Kidney (tissue), 14 donors: ENCODE results near the gene LRCH3. TPM values are rescaled to one million over a fixed set of nuclear protein-coding genes. Genes with fewer than 3 reads are reported as not detected.

Experiments
- DNase-seq, 5 donors: peaks; one replicate each; pipeline ENCODE4 v3.0.0-alpha.2; 2013 to 2020
- FAIRE-seq: peaks from 2 replicates; lab custom pipeline; 2012; peaks lifted over from hg19 to GRCh38; lab: Jason Lieb, UNC
- H3K27ac ChIP-seq, 2 donors: one replicate each; pipeline ENCODE4 v1.7.0; 2013; ENCODE audit warnings: low read depth in 2 of 2, low read length in 2 of 2, inconsistent platforms in 1 of 2
- H3K27me3 ChIP-seq: one replicate; pipeline ENCODE4 v1.7.1; 2013; ENCODE audit warnings: low read length, inconsistent platforms; ENCODE audit not compliant: control insufficient read depth, insufficient read depth
- H3K36me3 ChIP-seq, 3 donors: one replicate each; pipeline versions ENCODE4 v1.7.0 to v1.7.1; 2013; ENCODE audit warnings: low read length in 3 of 3, control low read depth in 1 of 3, inconsistent platforms in 1 of 3; ENCODE audit not compliant: insufficient read depth in 3 of 3, control insufficient read depth in 2 of 3
- H3K4me1 ChIP-seq, 3 donors: one replicate each; pipeline versions ENCODE4 v1.7.0 to v1.7.1; 2013; ENCODE audit warnings: low read length in 3 of 3, inconsistent platforms in 1 of 3, low read depth in 1 of 3; ENCODE audit not compliant: control insufficient read depth in 2 of 3, insufficient read depth in 2 of 3
- H3K4me3 ChIP-seq, 3 donors: one replicate each; pipeline versions ENCODE4 v1.7.0 to v1.8.1; 2013; ENCODE audit warnings: low read length in 3 of 3, control low read depth in 1 of 3, inconsistent platforms in 1 of 3
- H3K9ac ChIP-seq, 3 donors: one replicate each; pipeline versions ENCODE4 v1.7.0 to v1.7.1; 2013; ENCODE audit warnings: low read length in 3 of 3, control low read depth in 1 of 3, inconsistent platforms in 1 of 3
- H3K9me3 ChIP-seq, 3 donors: one replicate each; pipeline versions ENCODE4 v1.7.0 to v1.7.1; 2013; ENCODE audit warnings: low read length in 3 of 3, control low read depth in 1 of 3, inconsistent platforms in 1 of 3; ENCODE audit not compliant: control insufficient read depth in 2 of 3, insufficient read depth in 1 of 3
- intact Hi-C: fragments of 100-400 bp; cut with DNase I; formaldehyde crosslinking; loops from one replicate; pipeline ENCODE4 v1.11.1; 2022
- polyA plus RNA-seq: library from polyadenylated mRNA; stranded (reverse); fragments of 350-450 nt; fragmentation: Illumina TruSeq; extraction: RNeasy Lipid Tissue Mini Kit (QIAGEN cat#74804); gene quantifications from one replicate; pipeline ENCODE4 v1.2.3, GENCODE V29; 2014; ENCODE audit warnings: low read depth, low replicate concordance; ENCODE audit not compliant: insufficient read depth
- total RNA-seq: library from RNA; stranded (reverse); fragmentation: NEBNext Ultra II Directional; extraction: Animal tissue kit (Norgen Biotek cat#: 25700); gene quantifications from one replicate; pipeline ENCODE4 v1.2.1, GENCODE V29; 2021
- TF ChIP-seq, protein P1 (sequence below): IDR thresholded peaks from 3 replicates; pipeline ENCODE4 v1.5.1; 2012; ENCODE audit warnings: mild to moderate bottlenecking, moderate library complexity, borderline replicate concordance; ENCODE audit not compliant: insufficient read depth; ENCODE audit errors: extremely low read depth
- donor health status: control.
- donor health status: control.
- donor health status: control.
- donor health status: control.
- donor health status: control.
- donor health status: DM: yes; HTN: yes; CAD: no.
- donor health status: Normal renal cell carcinoma (clear cell type).

LRCH3 gene
- total and polyA plus RNA-seq, 2 donors from 2014 or later: 11.6 to 52.0 TPM

DNA sequence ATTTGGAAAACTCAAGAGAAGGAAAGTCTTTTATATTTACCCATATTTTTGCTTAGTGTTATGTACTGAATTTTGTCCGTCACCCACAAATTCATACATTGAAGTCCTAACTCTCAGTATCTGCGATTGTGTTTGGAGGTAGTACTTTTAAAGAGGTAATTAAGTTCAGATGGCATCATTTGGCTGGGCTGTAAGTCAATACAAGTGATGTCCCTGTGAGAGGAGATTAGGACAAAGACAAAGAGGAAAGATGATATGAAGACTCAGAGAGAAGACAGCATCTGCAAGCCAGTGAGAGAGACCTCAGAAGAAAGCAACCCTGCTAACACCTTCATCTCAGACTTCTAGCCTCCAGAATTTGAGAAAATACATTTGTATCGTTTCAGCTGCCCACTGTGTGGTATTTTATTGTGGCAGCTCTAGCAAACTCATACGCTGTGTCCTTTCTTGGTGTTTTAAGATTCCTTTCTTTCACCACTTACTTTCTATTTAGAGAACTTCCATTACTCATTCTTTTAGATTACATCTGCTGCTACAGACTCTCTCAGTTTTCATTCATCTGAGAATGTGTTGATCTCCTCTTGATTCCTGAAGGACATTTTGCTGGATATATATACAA is 17.0 kb downstream of the LRCH3 start:
- intact Hi-C loops: no loop called here
- Histone ChIP-seq H3K36me3 (no peaks in the 10 kb centered on the region), H3K9ac (no peak overlapping the region), H3K4me3 (no peak overlapping the region), H3K27me3 (no peaks in the 10 kb centered on the region), H3K4me1 (no peaks in the 10 kb centered on the region), H3K9me3 (no peaks in the 10 kb centered on the region), H3K27ac (no peak overlapping the region)
- FAIRE-seq (no peak), DNase-seq (no peak)
- TF ChIP-seq, protein P1, sequence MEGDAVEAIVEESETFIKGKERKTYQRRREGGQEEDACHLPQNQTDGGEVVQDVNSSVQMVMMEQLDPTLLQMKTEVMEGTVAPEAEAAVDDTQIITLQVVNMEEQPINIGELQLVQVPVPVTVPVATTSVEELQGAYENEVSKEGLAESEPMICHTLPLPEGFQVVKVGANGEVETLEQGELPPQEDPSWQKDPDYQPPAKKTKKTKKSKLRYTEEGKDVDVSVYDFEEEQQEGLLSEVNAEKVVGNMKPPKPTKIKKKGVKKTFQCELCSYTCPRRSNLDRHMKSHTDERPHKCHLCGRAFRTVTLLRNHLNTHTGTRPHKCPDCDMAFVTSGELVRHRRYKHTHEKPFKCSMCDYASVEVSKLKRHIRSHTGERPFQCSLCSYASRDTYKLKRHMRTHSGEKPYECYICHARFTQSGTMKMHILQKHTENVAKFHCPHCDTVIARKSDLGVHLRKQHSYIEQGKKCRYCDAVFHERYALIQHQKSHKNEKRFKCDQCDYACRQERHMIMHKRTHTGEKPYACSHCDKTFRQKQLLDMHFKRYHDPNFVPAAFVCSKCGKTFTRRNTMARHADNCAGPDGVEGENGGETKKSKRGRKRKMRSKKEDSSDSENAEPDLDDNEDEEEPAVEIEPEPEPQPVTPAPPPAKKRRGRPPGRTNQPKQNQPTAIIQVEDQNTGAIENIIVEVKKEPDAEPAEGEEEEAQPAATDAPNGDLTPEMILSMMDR: no peak

- intact Hi-C loops: no loop called here
- FAIRE-seq (no peak), DNase-seq (no peak)
- Histone ChIP-seq H3K27me3 (no peaks in the 10 kb centered on the region), H3K36me3 (no peaks in the 10 kb centered on the region), H3K9me3 (no peaks in the 10 kb centered on the region), H3K4me3 (no peak overlapping the region), H3K4me1 (no peaks in the 10 kb centered on the region), H3K9ac (no peak overlapping the region), H3K27ac (no peak overlapping the region)
- TF ChIP-seq, protein P1: no peak
Observed at GRCh38 chr3:197809356-197810020, 18.4 kb downstream of the LRCH3 start.

- Histone ChIP-seq H3K9ac (no peak overlapping the region), H3K36me3 (no peaks in the 10 kb centered on the region), H3K27ac (no peak overlapping the region), H3K9me3 (no peaks in the 10 kb centered on the region), H3K27me3 (no peaks in the 10 kb centered on the region), H3K4me3 (no peak overlapping the region), H3K4me1 (no peaks in the 10 kb centered on the region)
- FAIRE-seq (peak; percentile 41), DNase-seq (no peak)
- intact Hi-C loops: no loop called here
- TF ChIP-seq, protein P1: no peak
Observed at GRCh38 chr3:197810901-197811300, 19.8 kb downstream of the LRCH3 start.

DNA sequence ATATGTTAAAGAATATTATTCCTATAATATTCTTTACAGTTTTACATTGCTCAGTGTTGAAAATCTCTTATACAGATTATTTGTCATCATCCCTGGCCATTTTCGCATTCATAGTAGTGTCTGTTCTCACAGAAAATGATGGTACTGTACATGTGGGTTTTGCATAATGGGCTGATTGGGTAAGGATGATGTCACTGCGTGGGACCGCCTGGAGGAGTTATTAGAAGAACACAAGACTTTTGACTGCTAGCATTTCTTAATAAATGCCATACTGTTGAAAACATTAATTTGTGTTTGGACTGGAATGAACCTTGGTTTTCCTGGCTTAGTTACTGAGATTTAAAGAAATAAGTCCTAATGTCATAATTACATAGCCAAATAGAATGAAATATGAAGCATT is 20.3 kb downstream of the LRCH3 start:
- Histone ChIP-seq H3K9ac (no peak overlapping the region), H3K36me3 (no peaks in the 10 kb centered on the region), H3K27me3 (no peaks in the 10 kb centered on the region), H3K4me1 (no peaks in the 10 kb centered on the region), H3K27ac (no peak overlapping the region), H3K9me3 (no peaks in the 10 kb centered on the region), H3K4me3 (no peak overlapping the region)
- TF ChIP-seq, protein P1: no peak
- intact Hi-C loops: no loop called here
- DNase-seq (no peak), FAIRE-seq (no peak)
